ENCODE measurements around the gene CHRND. TPM values are rescaled to one million over a fixed set of nuclear protein-coding genes. Genes with fewer than 3 reads are reported as not detected.
A peak's percentile ranks its signal among the peaks of the same experiment; 100 is the strongest.

The CHRND gene
- total RNA-seq, 1 donor from 2014 or later = not detected

DNA sequence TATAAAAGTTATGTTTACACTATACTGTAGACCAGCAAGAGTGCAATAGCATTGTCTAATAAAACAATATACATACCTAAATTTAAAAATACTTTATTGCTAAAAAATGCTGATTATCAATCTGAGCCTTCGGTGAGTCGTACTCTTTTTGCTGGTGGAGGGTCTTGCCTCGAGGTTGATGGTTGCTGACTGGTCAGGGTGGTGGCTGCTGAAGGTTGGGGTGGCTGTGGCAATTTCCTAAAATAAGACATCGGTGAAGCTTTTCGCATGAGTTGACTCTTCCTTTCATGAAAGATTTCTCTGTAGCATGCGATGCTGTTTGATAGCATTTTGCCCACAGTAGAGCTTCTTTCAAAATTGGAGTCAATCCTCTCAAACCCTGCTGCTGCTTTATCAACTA is 22.0 kb downstream of the CHRND start:
- Histone ChIP-seq H3K4me3 (no peak overlapping the region), H3K36me3 (peaks cover 0 to 2% of the 10 kb centered on the region in 2 donors), H3K9me3 (no peaks in the 10 kb centered on the region), H3K27ac (no peak overlapping the region), H3K4me1 (peaks cover 4 to 5% of the 10 kb centered on the region in 2 donors), H3K27me3 (no peaks in the 10 kb centered on the region)
- intact Hi-C loops (cut with DNase I) = no loop called here
- no peak for DNase-seq (ENCODE audit: low spot score in 2 of 2)
- TF ChIP-seq, protein P1, sequence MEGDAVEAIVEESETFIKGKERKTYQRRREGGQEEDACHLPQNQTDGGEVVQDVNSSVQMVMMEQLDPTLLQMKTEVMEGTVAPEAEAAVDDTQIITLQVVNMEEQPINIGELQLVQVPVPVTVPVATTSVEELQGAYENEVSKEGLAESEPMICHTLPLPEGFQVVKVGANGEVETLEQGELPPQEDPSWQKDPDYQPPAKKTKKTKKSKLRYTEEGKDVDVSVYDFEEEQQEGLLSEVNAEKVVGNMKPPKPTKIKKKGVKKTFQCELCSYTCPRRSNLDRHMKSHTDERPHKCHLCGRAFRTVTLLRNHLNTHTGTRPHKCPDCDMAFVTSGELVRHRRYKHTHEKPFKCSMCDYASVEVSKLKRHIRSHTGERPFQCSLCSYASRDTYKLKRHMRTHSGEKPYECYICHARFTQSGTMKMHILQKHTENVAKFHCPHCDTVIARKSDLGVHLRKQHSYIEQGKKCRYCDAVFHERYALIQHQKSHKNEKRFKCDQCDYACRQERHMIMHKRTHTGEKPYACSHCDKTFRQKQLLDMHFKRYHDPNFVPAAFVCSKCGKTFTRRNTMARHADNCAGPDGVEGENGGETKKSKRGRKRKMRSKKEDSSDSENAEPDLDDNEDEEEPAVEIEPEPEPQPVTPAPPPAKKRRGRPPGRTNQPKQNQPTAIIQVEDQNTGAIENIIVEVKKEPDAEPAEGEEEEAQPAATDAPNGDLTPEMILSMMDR (IDR thresholded peaks at IDR 0.05) = no peak

DNA sequence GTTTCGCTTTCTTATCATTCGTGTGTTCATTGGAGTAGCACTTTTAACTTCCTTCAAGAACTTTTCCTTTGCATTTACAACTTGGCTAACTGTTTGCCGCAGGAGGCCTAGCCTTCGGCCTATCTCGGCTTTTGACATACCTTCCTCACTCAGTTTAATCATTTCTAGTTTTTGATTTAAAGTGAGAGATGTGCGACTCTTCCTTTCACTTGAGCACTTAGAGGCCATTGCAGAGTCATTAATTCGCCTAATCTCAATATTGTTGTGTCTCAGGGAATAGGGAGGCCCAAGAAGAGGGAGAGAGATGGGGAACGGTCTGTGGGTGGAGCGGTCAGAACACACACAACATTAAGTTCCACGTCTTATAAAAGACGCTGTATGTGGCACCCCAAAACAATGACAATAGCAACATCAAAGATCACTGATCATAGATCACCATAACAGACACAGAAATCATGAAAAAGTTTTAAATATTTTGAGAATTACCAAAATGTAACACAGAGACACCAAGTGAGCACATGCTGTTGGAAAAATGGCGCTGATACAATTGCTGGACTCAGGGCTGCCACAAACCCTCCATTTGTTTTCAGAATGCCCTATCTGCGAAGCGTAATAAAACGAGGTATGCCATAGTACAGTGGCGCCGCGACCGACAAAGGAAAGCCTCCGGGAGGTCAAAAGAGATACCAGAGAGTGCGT is 23.8 kb downstream of the CHRND start:
- peaks cover 0 to 2% of the 10 kb centered on the region in 2 donors for H3K36me3 ChIP-seq
- TF ChIP-seq, protein P1 (IDR thresholded peaks at IDR 0.05) = no peak
- H3K4me3 ChIP-seq = peak overlapping the region; percentile 84 to 100
- peaks cover 4 to 5% of the 10 kb centered on the region in 2 donors for H3K4me1 ChIP-seq
- DNase-seq (ENCODE audit: low spot score in 2 of 2) = no peak
- H3K27ac ChIP-seq = peak overlapping the region; percentile 97 to 100
- no peaks in the 10 kb centered on the region for H3K27me3 ChIP-seq
- intact Hi-C loops (cut with DNase I) = loop anchor here (2.0 to 5.0 kb wide), 5 partner anchors 47 to 873 kb away; partner anchors contain the start of genes ATG16L1, GIGYF2 and PDE6D
- H3K9me3 ChIP-seq = no peaks in the 10 kb centered on the region

DNA sequence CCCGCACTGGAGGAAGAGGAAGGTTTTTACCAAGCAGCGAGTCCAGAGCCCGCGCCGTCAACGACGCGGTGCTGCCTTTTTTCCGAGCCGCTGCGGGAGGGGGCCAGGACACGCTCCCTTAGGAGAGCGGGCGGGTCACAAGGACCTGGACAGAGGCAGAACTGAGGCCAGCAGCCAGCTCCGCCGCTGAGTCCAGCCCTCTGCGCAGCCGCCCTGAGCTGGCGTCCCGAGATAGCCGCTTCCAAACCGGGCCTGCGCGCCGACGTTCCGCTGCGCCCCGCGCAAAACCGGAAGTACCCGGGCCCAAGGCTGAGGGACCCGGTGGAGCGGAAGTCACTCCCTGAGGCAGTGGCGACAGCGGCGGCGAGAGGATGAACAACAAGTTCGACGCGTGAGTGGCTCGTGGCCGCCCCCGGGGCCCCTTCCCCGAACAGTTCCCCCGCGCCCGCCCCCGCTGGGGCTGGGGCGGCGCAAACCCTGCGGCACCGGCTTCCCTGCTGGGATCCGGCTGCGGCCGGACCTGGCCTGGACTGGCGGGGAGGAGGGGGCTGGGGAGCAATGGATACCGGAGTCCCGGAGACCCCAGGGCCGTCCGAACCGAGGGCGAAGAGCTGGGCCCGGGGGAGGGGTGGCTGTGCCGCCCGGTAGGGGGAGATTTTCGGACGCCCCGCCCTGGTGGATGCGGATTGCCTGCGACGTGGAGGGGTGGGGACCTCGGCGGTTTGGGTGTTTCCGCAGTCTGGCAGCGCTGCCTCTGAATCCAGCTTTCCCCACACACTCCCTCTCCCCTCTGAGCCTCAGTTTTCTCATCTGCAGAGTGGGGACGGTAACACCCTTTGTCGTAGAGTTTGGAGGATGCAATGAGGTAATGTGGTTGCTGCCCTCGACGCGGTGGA is 24.6 kb downstream of the CHRND start, which contains the start of the genes EIF4E2 and TIGD1:
Gene EIF4E2 (plus strand): TSS at position 336 of the 896 bp plus-strand sequence. CDS start 36 bp downstream, at position 372.
Gene TIGD1 (minus strand): TSS at position 204 of the 896 bp plus-strand sequence. CDS start 675 bp downstream, outside the sequence.
- peaks cover 4 to 5% of the 10 kb centered on the region in 2 donors for H3K4me1 ChIP-seq
- TF ChIP-seq, protein P1 (IDR thresholded peaks at IDR 0.05) = peak; percentile 31 to 45 (median 34)
- intact Hi-C loops (cut with DNase I) = loop anchor here (2.0 to 5.0 kb wide), 5 partner anchors 47 to 873 kb away; partner anchors contain the start of genes ATG16L1, GIGYF2 and PDE6D

DNA sequence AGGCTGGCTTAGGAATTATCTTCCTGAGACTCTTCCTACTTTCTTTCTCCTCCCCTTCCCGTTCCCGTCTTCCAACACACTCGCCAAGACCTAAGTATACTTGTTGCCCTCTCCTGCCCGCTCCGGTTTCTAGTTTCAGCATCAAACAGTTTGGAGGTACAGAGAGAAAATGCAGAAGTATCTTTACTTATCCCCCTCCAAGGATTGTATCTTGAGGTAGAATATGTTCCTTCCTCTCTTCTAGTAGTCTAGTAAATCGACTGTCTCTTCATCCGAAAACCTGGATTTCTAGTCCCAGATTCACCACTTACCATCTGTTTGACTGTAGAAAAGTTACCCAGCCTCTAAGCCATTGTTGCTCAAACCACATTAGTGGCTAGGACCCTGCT is 25.3 kb downstream of the CHRND start:
- Histone ChIP-seq H3K36me3 (peaks cover 2 to 5% of the 10 kb centered on the region in 2 donors), H3K4me3 (peak overlapping the region; percentile 84 to 100), H3K4me1 (peaks cover 4 to 5% of the 10 kb centered on the region in 2 donors), H3K27ac (peak overlapping the region; percentile 97 to 100), H3K9me3 (no peaks in the 10 kb centered on the region), H3K27me3 (no peaks in the 10 kb centered on the region)
- TF ChIP-seq, protein P1 (IDR thresholded peaks at IDR 0.05) = no peak
- intact Hi-C loops (cut with DNase I) = loop anchor here (2.0 to 5.0 kb wide), 5 partner anchors 46 to 874 kb away; partner anchors contain the start of genes ATG16L1, GIGYF2 and PDE6D
- no peak for DNase-seq (ENCODE audit: low spot score in 2 of 2)

More for the DNA sequence above, 24.6 kb downstream of the CHRND start, which contains the start of the genes EIF4E2 and TIGD1:
- H3K9me3 ChIP-seq = no peaks in the 10 kb centered on the region
- H3K36me3 ChIP-seq = peaks cover 2 to 3% of the 10 kb centered on the region in 2 donors
- peak within 1 kb of the TSS; percentile 84 to 100 for H3K4me3 ChIP-seq
- DNase-seq (ENCODE audit: low spot score in 2 of 2) = peak; percentile 67 to 97
- no peaks in the 10 kb centered on the region for H3K27me3 ChIP-seq
- peak within 1 kb of the TSS; percentile 97 to 100 for H3K27ac ChIP-seq

DNA sequence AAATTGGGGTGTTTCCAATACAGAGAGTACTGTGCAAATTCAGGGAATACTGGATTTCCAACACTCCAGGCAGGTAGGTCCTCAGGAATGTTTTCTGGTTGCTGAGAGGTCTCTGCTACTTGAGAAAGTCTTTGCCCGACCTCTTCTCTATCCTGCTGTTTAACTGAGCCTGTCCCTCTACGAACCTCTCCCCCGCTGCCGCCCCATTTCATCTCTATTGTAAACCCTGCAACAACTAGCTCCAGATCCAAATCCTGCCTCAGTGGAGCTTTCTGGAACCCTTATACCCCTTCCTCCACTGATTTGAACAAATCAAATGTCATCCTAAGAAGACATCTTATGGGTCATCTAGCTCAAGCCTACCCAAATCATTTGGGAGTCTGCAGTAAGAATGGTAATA is 25.8 kb downstream of the CHRND start:
- H3K36me3 ChIP-seq = peaks cover 5 to 11% of the 10 kb centered on the region in 2 donors
- peaks cover 4 to 5% of the 10 kb centered on the region in 2 donors for H3K4me1 ChIP-seq
- no peaks in the 10 kb centered on the region for H3K9me3 ChIP-seq
- H3K27me3 ChIP-seq = no peaks in the 10 kb centered on the region
- intact Hi-C loops (cut with DNase I) = loop anchor here (2.0 to 5.0 kb wide), 5 partner anchors 46 to 874 kb away; partner anchors contain the start of genes ATG16L1, GIGYF2 and PDE6D
- H3K27ac ChIP-seq = peak overlapping the region in 1 of 2 donors; percentile 100
- peak overlapping the region; percentile 84 to 100 for H3K4me3 ChIP-seq
- no peak for DNase-seq (ENCODE audit: low spot score in 2 of 2)
- TF ChIP-seq, protein P1 (IDR thresholded peaks at IDR 0.05) = no peak

Data from ascending aorta (tissue), 2 donors.